H1 (cell line): ENCODE measurements around the gene TRPV4. TPM values are rescaled to one million over a fixed set of nuclear protein-coding genes. Genes with fewer than 3 reads are reported as not detected.

ENCODE experiments used
- CTCF ChIA-PET: fragments of 300-600 bp; sonication (Branson Sonifier 250); formaldehyde crosslinking; loops from one replicate; lab custom pipeline; 2021; ENCODE audit not compliant: partially characterized antibody; lab: Charles Lee
- POLR2A ChIA-PET: fragments of 300-600 bp; sonication (Branson Sonifier 250); formaldehyde crosslinking; loops from one replicate; lab custom pipeline; 2021; ENCODE audit warnings: inconsistent platforms; ENCODE audit not compliant: partially characterized antibody; lab: Charles Lee
- DNase-seq, 2 experiments: peaks; one replicate each; pipeline versions ENCODE4 v3.0.0 to v3.0.0-alpha.2; 2010 to 2022; ENCODE audit warnings: low spot score in 2 of 2, low read depth in 1 of 2, mixed read lengths in 1 of 2
- FAIRE-seq: peaks from 2 replicates; lab custom pipeline; 2011; peaks lifted over from hg19 to GRCh38; lab: Jason Lieb, UNC
- H2AFZ ChIP-seq: 2 replicates; pipeline ENCODE4 v1.8.1; 2012; ENCODE audit warnings: low read length, inconsistent platforms
- H2AK5ac ChIP-seq: 2 replicates; pipeline ENCODE4 v1.6.1; 2013; ENCODE audit warnings: low read depth, low read length
- H2BK120ac ChIP-seq: replicated peaks from 2 replicates; pipeline ENCODE3; 2013; ENCODE audit warnings: low read depth, low read length, inconsistent platforms
- H2BK12ac ChIP-seq: 2 replicates; pipeline ENCODE4 v1.6.1; 2013; ENCODE audit warnings: low read depth, low read length
- H2BK15ac ChIP-seq: 2 replicates; pipeline ENCODE4 v1.6.1; 2013; ENCODE audit warnings: low read length
- H2BK20ac ChIP-seq: 2 replicates; pipeline ENCODE4 v1.6.1; 2013; ENCODE audit warnings: low read length
- H2BK5ac ChIP-seq: 2 replicates; pipeline ENCODE4 v1.6.1; 2013; ENCODE audit warnings: low read depth, low read length
- H3K14ac ChIP-seq: 2 replicates; pipeline ENCODE4 v1.6.1; 2013; ENCODE audit warnings: inconsistent platforms; ENCODE audit not compliant: insufficient read length
- H3K18ac ChIP-seq: 2 replicates; pipeline ENCODE4 v1.6.1; 2013; ENCODE audit warnings: low read length; ENCODE audit errors: extremely low read depth
- H3K23ac ChIP-seq: 2 replicates; pipeline ENCODE4 v1.6.1; 2013; ENCODE audit warnings: inconsistent platforms; ENCODE audit not compliant: insufficient read length
- H3K23me2 ChIP-seq: 2 replicates; pipeline ENCODE4 v1.6.1; 2013; ENCODE audit warnings: low read depth, low read length
- H3K27ac ChIP-seq: 2 replicates; pipeline ENCODE4 v1.6.1; 2011; ENCODE audit warnings: low read depth, low read length, inconsistent platforms
- H3K27me3 ChIP-seq, 4 experiments: replicated peaks in 1 of 4; 1 replicate in 1 of 4; 2 replicates in 3 of 4; pipeline versions ENCODE4 v1.6.1 to v1.8.1; 2011 to 2013; ENCODE audit warnings: low read length in 3 of 4, mild to moderate bottlenecking in 3 of 4, inconsistent platforms in 2 of 4, mixed read lengths in 2 of 4, moderate library complexity in 1 of 4; ENCODE audit not compliant: control insufficient read depth in 3 of 4, insufficient read depth in 3 of 4; ENCODE audit errors: extremely low read depth in 1 of 4
- H3K36me3 ChIP-seq, 4 experiments: 2 replicates each; pipeline versions ENCODE4 v1.6.1 to v1.8.1; 2011 to 2013; ENCODE audit warnings: mild to moderate bottlenecking in 4 of 4, low read length in 3 of 4, moderate library complexity in 2 of 4, control low read depth in 1 of 4, inconsistent platforms in 1 of 4; ENCODE audit not compliant: insufficient read depth in 4 of 4, control insufficient read depth in 2 of 4
- H3K4ac ChIP-seq: replicated peaks from 2 replicates; pipeline ENCODE3; 2013; ENCODE audit warnings: low read length, low read depth, mixed read lengths, inconsistent platforms; ENCODE audit not compliant: insufficient read length
- H3K4me1 ChIP-seq, 4 experiments: replicated peaks in 1 of 4; 1 replicate in 1 of 4; 2 replicates in 3 of 4; pipeline versions ENCODE4 v1.6.1 to v1.8.1; 2011 to 2013; ENCODE audit warnings: low read length in 3 of 4, inconsistent platforms in 2 of 4, mixed read lengths in 1 of 4; ENCODE audit not compliant: insufficient read depth in 4 of 4, control insufficient read depth in 3 of 4
- H3K4me2 ChIP-seq, 2 experiments: 2 replicates each; pipeline versions ENCODE4 v1.6.1 to v1.8.1; 2011 to 2013; ENCODE audit warnings: low read depth in 2 of 2, low read length in 2 of 2, control low read depth in 1 of 2, inconsistent platforms in 1 of 2, mild to moderate bottlenecking in 1 of 2; ENCODE audit not compliant: insufficient read depth in 1 of 2
- H3K4me3 ChIP-seq, 4 experiments: fragments of 200-600, 300-600 bp in 1 of 4; sonication (generic), shearing (Covaris generic), sonication (Bioruptor Twin) in 1 of 4; 2 replicates each; pipeline versions ENCODE4 v1.5.1 to v1.8.1; 2011 to 2016; ENCODE audit warnings: low read length in 4 of 4, low read depth in 3 of 4, control low read depth in 2 of 4, inconsistent platforms in 2 of 4, mild to moderate bottlenecking in 2 of 4, mixed read lengths in 1 of 4, moderate library complexity in 1 of 4; ENCODE audit not compliant: insufficient read depth in 2 of 4; ENCODE audit errors: extremely low read depth in 1 of 4
- H3K56ac ChIP-seq: replicated peaks from 2 replicates; pipeline ENCODE3; 2013; ENCODE audit warnings: low read depth, mild to moderate bottlenecking, mixed read lengths, low read length, inconsistent platforms; ENCODE audit not compliant: insufficient read length
- H3K79me1 ChIP-seq: 2 replicates; pipeline ENCODE4 v1.6.1; 2013; ENCODE audit warnings: low read depth, low read length, control low read depth
- H3K79me2 ChIP-seq, 2 experiments: 2 replicates each; pipeline versions ENCODE4 v1.6.1 to v1.8.1; 2012 to 2013; ENCODE audit warnings: low read length in 2 of 2, mild to moderate bottlenecking in 2 of 2, inconsistent platforms in 1 of 2; ENCODE audit not compliant: insufficient read depth in 2 of 2, control insufficient read depth in 1 of 2
- H3K9ac ChIP-seq, 4 experiments: replicated peaks in 1 of 4; 1 replicate in 1 of 4; 2 replicates in 3 of 4; pipeline versions ENCODE4 v1.6.1 to v1.8.1; 2011 to 2013; ENCODE audit warnings: low read depth in 3 of 4, low read length in 3 of 4, control low read depth in 2 of 4, mild to moderate bottlenecking in 2 of 4, moderate library complexity in 2 of 4, inconsistent platforms in 1 of 4; ENCODE audit errors: extremely low read depth in 1 of 4
- H3K9me3 ChIP-seq, 2 experiments: 2 replicates each; pipeline versions ENCODE4 v1.6.1 to v1.8.1; 2012 to 2013; ENCODE audit warnings: mild to moderate bottlenecking in 2 of 2, moderate library complexity in 2 of 2, control low read depth in 1 of 2, inconsistent platforms in 1 of 2, low read depth in 1 of 2, low read length in 1 of 2, mixed read lengths in 1 of 2; ENCODE audit not compliant: insufficient read depth in 2 of 2
- H4K20me1 ChIP-seq, 2 experiments: replicated peaks in 1 of 2; 2 replicates each; pipeline versions ENCODE3 to v1.8.1; 2011 to 2013; ENCODE audit warnings: inconsistent platforms in 2 of 2, low read length in 2 of 2, mild to moderate bottlenecking in 1 of 2; ENCODE audit not compliant: insufficient read depth in 2 of 2, control insufficient read depth in 1 of 2
- H4K5ac ChIP-seq: 2 replicates; pipeline ENCODE4 v1.6.1; 2013; ENCODE audit warnings: low read length, low read depth, mixed read lengths, inconsistent platforms; ENCODE audit not compliant: insufficient read length
- H4K8ac ChIP-seq: 2 replicates; pipeline ENCODE4 v1.8.0; 2013; ENCODE audit warnings: mild to moderate bottlenecking, moderate library complexity, low read length, inconsistent platforms; ENCODE audit not compliant: insufficient read depth; ENCODE audit errors: extremely low read depth
- H4K91ac ChIP-seq: replicated peaks from 2 replicates; pipeline ENCODE3; 2013; ENCODE audit warnings: low read length, mixed read lengths, inconsistent platforms; ENCODE audit not compliant: insufficient read length
- CBX5 ChIP-seq: fragments of 300-800, 300-1000 bp; sonication (generic); IDR thresholded peaks from 2 replicates; pipeline ENCODE4 v1.7.1; 2016; ENCODE audit warnings: antibody characterized with exemption, low read length, low read depth
- GABPA ChIP-seq: IDR thresholded peaks from 2 replicates; pipeline ENCODE4 v1.6.1; 2011; ENCODE audit warnings: mild to moderate bottlenecking, low read length, moderate library complexity, borderline replicate concordance; ENCODE audit not compliant: insufficient read depth
- WGBS, 2 experiments: shearing (Covaris generic) in 1 of 2; methylation state at CpG; one replicate each; pipeline versions ENCODE4 v1.1.6 to v1.1.7; 2013 to 2015; ENCODE audit warnings: low lambda C conversion rate in 2 of 2, mixed read lengths in 2 of 2, inconsistent platforms in 1 of 2, low coverage in 1 of 2, missing lambda C conversion rate in 1 of 2; ENCODE audit not compliant: insufficient replicate concordance in 2 of 2, insufficient coverage in 1 of 2, insufficient read length in 1 of 2; ENCODE audit errors: extremely low coverage in 1 of 2, missing lambda C conversion rate in 1 of 2; 5-methylcytosine and 5-hydroxymethylcytosine counted together
- polyA plus RNA-seq, 7 experiments: library from polyadenylated mRNA; depleted of rRNA in 3 of 7; stranded (reverse) in 5 of 7; unstranded in 2 of 7; fragments of >200 nt in 5 of 7; fragments of 200-250 nt in 2 of 7; gene quantifications; 1 replicate in 5 of 7; 2 replicates in 1 of 7; 4 replicates in 1 of 7; pipeline versions ENCODE4 v1.2.1 to v1.2.3, GENCODE V29; 2011 to 2013; ENCODE audit warnings: missing spikeins in 2 of 7, mixed read lengths in 2 of 7
- total RNA-seq: library from RNA; stranded (reverse); fragmentation: NEBNext Ultra II Directional; extraction: Animal tissue kit (Norgen Biotek cat#: 25700); gene quantifications from 2 replicates; pipeline ENCODE4 v1.2.1, GENCODE V29; 2021

Gene TRPV4
- total and polyA plus RNA-seq, 2 of the 8 experiments (the other 6 are each of a cell fraction or from before 2014, with no cell fraction given), result 2.1 to 6.2 TPM

DNA sequence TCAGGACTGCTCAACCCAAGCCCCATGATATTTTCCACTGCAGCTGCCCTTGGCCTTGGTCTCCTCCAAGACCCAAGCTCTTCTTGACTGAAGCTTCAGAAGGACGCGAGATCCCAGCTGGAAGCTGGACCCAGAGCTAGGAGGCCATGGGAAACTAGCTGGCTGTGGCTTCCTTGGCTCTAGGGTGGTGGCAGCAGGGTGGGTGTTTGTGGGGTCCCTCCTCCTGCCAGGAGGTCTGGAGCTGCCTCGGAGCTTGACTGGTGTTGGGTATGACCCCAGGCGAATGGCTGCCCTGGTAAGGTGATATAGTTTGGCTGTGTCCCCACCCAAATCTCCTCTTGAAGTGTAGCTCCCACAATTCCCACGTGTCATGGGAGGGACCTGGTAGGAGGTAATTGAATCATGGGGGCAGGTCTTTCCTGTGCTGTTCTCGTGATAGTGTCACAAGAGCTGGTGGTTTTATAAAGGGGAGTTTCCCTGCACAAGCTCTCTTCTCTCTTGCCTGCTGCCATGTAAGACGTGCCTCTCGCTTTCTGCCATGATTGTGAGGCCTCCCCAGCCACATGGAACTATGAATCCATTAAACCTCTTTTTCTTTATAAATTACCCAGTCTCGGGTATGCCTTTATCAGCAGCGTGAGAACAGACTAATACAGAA, 51.4 kb downstream of the TRPV4 start:
- no peaks in the 10 kb centered on the region for H3K79me1 ChIP-seq
- no peak for TF ChIP-seq CBX5
- no peak for TF ChIP-seq GABPA
- H2BK20ac ChIP-seq, result no peak overlapping the region
- H2BK15ac ChIP-seq, result no peak overlapping the region
- H2BK120ac ChIP-seq, result no peak overlapping the region
- no peaks in the 10 kb centered on the region for H3K79me2 ChIP-seq
- H3K18ac ChIP-seq, result no peak overlapping the region
- H2BK5ac ChIP-seq, result no peak overlapping the region
- no peaks in the 10 kb centered on the region; a peak in 1 of 4 replicates for H3K9me3 ChIP-seq
- no peak overlapping the region for H2AK5ac ChIP-seq
- H2AFZ ChIP-seq, result no peak overlapping the region
- H4K8ac ChIP-seq, result no peak overlapping the region
- H3K4me1 ChIP-seq, result peaks cover 0 to 3% (median under 1%) of the 10 kb centered on the region in 4 experiments; a peak in 1 of 7 replicates
- no peaks in the 10 kb centered on the region for H3K23me2 ChIP-seq
- DNase-seq (no peak), FAIRE-seq (no peak)
- H4K91ac ChIP-seq, result no peak overlapping the region
- no peak overlapping the region for H3K4me3 ChIP-seq
- H4K5ac ChIP-seq, result no peak overlapping the region
- H2BK12ac ChIP-seq, result no peak overlapping the region
- H3K27ac ChIP-seq, result no peak overlapping the region
- WGBS, 2 experiments, result 82% methylated on average over 10 of the region's 10 CpGs; no CpG with 5 or more reads in 1 of the 2 experiments
- no peak overlapping the region for H3K4ac ChIP-seq
- H4K20me1 ChIP-seq, result peaks cover 0 to 2% of the 10 kb centered on the region in 2 experiments
- H3K36me3 ChIP-seq, result no peaks in the 10 kb centered on the region
- ChIA-PET CTCF (interaction anchor here (0.6 to 2.5 kb wide), 12 partner anchors 9 to 264 kb away, joined by 3 to 5 read pairs (median 4); no protein-coding TSS in a partner anchor), POLR2A (no interaction called here)
- no peak overlapping the region for H3K56ac ChIP-seq
- no peak overlapping the region for H3K14ac ChIP-seq
- no peak overlapping the region for H3K4me2 ChIP-seq
- H3K27me3 ChIP-seq, result no peaks in the 10 kb centered on the region
- no peak overlapping the region for H3K23ac ChIP-seq
- no peak overlapping the region for H3K9ac ChIP-seq
